T-helper 1 cell treated with Interleukin-12 subunit alpha and Interleukin-12 subunit beta and Interleukin-4 antibody, amounts not matched to agents 30 μg/mL and 1 μg/mL, for 36 hours (primary cell): Measurements from ENCODE around the gene FEM1B.

Source experiments
- H3K27ac Mint-ChIP-seq: one replicate; pipeline ENCODE4 v1.8.0; 2021; ENCODE audit warnings: mild to moderate bottlenecking, mixed read lengths
- H3K27me3 Mint-ChIP-seq: one replicate; pipeline ENCODE4 v1.8.0; 2021; ENCODE audit warnings: low read depth, mixed read lengths
- H3K36me3 Mint-ChIP-seq: one replicate; pipeline ENCODE4 v1.8.0; 2021; ENCODE audit warnings: low read depth, mixed read lengths
- H3K4me1 Mint-ChIP-seq: one replicate; pipeline ENCODE4 v1.8.0; 2021; ENCODE audit warnings: low read depth, mixed read lengths
- H3K4me3 Mint-ChIP-seq: one replicate; pipeline ENCODE4 v1.8.0; 2021; ENCODE audit warnings: mild to moderate bottlenecking, moderate library complexity, mixed read lengths
- H3K9me3 Mint-ChIP-seq: one replicate; pipeline ENCODE4 v1.8.0; 2021; ENCODE audit warnings: mixed read lengths

FEM1B gene

DNA sequence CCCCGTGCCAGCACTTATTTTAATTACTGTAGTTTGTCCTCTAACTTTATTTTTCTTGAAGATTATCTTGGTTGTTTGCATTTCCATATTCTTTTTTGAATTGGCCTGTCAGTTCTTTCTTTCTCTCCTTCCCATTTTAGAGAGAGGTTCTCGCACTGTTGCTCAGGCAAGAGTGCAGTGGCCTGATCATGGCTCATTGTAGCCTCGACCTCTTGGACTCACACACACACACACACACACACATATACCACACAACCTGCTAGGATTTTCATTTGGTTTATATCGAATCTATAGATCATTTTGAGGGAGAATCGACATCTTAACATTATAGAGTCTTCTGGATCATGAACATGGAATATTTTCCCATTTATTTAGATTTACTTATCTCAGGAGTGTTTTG, 8.7 kb downstream of the FEM1B start:
- no peak overlapping the region for H3K4me3 Mint-ChIP-seq
- peaks cover 42% of the 10 kb centered on the region for H3K4me1 Mint-ChIP-seq
- H3K27ac Mint-ChIP-seq: no peak overlapping the region
- peaks cover 39% of the 10 kb centered on the region for H3K36me3 Mint-ChIP-seq
- no peaks in the 10 kb centered on the region for H3K27me3 Mint-ChIP-seq
- no peaks in the 10 kb centered on the region for H3K9me3 Mint-ChIP-seq

DNA sequence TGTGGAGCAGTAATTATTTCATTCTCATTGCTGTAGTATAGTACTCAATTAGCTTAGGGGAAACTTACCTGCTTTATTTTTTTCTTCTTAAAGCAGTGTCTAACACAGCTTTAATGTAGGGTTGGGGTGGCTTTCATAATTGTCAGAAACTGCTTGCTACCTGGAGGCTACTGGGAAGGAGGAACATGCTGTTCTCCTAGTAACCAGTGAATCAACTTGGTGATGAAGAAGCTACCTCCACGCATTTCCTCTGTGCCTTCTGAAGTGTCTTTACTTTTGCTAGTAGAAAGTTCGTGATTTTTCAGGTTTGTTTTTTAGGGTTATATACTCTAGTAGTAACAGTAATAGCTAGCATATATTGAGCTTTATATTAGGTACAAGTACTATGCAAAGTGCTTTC, 11.5 kb downstream of the FEM1B start:
- Mint-ChIP-seq H3K27ac (no peak overlapping the region), H3K4me3 (no peak overlapping the region), H3K9me3 (no peaks in the 10 kb centered on the region), H3K4me1 (peaks cover 38% of the 10 kb centered on the region), H3K27me3 (no peaks in the 10 kb centered on the region), H3K36me3 (peaks cover 39% of the 10 kb centered on the region)

DNA sequence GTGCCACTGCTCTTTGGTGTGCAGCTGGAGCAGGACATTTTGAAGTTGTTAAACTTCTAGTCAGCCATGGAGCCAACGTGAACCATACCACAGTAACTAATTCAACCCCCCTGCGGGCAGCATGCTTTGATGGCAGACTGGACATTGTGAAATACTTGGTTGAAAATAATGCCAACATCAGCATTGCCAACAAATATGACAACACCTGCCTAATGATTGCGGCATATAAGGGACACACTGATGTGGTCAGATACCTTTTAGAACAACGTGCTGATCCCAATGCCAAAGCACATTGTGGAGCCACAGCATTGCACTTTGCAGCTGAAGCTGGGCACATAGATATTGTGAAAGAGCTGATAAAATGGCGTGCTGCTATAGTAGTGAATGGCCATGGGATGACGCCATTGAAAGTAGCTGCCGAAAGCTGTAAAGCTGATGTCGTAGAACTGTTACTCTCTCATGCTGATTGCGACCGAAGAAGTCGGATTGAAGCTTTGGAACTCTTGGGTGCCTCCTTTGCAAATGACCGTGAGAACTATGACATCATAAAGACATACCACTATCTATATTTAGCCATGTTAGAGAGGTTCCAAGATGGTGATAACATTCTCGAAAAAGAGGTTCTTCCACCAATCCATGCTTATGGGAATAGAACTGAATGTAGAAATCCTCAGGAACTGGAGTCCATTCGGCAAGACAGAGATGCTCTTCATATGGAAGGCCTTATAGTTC, 12.2 kb downstream of the FEM1B start:
- Mint-ChIP-seq H3K27me3 (no peaks in the 10 kb centered on the region), H3K36me3 (peaks cover 35% of the 10 kb centered on the region), H3K27ac (no peak overlapping the region), H3K4me1 (peaks cover 36% of the 10 kb centered on the region), H3K9me3 (no peaks in the 10 kb centered on the region), H3K4me3 (no peak overlapping the region)

DNA sequence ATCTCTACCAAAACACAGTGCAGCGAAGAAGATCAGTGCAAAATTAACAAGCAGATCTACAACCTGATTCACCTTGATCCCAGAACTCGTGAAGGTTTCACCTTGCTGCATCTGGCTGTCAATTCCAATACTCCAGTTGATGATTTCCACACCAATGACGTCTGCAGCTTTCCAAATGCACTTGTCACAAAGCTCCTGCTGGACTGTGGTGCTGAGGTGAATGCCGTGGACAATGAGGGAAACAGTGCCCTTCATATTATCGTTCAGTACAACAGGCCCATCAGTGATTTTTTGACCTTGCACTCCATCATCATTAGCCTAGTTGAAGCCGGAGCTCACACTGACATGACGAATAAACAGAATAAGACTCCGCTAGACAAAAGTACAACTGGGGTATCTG, 13.2 kb downstream of the FEM1B start:
- Mint-ChIP-seq H3K4me1 (peaks cover 28% of the 10 kb centered on the region), H3K9me3 (no peaks in the 10 kb centered on the region), H3K36me3 (peaks cover 27% of the 10 kb centered on the region), H3K4me3 (no peak overlapping the region), H3K27me3 (no peaks in the 10 kb centered on the region), H3K27ac (no peak overlapping the region)

DNA sequence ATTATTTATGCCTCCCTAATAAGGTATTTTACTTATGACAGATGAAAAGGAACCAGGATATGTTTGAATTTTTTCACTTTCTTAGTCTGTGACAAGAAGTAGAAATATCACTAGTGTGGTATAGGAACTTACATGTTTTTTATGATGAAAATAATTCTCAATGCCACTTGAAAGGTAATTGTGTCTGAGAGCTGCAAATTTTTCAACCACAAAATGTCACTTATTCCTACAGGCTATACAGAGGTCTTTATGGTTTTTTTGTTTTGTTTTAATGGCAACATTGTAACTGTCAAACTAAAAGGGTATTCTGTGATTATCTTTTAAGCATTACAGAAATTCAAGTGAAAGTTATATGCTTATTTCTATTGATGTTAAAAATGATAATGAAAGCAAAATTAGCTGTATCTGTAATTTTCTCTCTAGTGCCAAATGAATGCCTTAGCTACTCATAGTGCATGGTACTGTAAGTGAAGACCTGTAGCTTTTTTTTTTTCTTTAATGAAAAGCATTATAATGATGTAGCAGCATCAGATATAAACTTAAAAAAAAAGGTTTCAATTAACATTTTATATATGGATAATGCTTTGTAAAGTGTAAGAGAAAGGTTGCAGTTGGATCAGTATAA, 14.7 kb downstream of the FEM1B start:
- no peak overlapping the region for H3K27ac Mint-ChIP-seq
- H3K36me3 Mint-ChIP-seq: peaks cover 28% of the 10 kb centered on the region
- peaks cover 20% of the 10 kb centered on the region for H3K4me1 Mint-ChIP-seq
- no peak overlapping the region for H3K4me3 Mint-ChIP-seq
- H3K9me3 Mint-ChIP-seq: no peaks in the 10 kb centered on the region
- H3K27me3 Mint-ChIP-seq: no peaks in the 10 kb centered on the region

DNA sequence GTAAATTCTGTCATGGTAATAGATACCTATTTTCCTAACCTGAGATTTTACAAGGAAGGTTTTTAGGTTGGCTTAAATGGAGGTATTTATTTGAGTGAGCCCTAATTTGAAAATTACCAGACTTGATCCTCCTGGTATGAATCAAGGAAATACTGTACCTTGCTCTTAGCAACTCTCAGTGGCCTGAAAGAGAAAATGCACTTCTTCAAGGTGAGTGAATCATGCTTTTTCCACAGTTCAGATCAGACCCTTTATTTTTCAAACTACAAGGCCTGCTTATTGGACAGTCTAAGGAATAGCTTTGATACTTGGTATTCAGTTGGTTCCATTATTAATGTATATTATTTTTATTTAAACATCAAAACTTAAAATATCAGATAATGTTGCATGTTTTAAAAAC, 15.4 kb downstream of the FEM1B start:
- no peaks in the 10 kb centered on the region for H3K27me3 Mint-ChIP-seq
- H3K4me3 Mint-ChIP-seq: no peak overlapping the region
- H3K4me1 Mint-ChIP-seq: peaks cover 23% of the 10 kb centered on the region
- H3K36me3 Mint-ChIP-seq: peaks cover 30% of the 10 kb centered on the region
- H3K27ac Mint-ChIP-seq: no peak overlapping the region
- H3K9me3 Mint-ChIP-seq: no peaks in the 10 kb centered on the region

DNA sequence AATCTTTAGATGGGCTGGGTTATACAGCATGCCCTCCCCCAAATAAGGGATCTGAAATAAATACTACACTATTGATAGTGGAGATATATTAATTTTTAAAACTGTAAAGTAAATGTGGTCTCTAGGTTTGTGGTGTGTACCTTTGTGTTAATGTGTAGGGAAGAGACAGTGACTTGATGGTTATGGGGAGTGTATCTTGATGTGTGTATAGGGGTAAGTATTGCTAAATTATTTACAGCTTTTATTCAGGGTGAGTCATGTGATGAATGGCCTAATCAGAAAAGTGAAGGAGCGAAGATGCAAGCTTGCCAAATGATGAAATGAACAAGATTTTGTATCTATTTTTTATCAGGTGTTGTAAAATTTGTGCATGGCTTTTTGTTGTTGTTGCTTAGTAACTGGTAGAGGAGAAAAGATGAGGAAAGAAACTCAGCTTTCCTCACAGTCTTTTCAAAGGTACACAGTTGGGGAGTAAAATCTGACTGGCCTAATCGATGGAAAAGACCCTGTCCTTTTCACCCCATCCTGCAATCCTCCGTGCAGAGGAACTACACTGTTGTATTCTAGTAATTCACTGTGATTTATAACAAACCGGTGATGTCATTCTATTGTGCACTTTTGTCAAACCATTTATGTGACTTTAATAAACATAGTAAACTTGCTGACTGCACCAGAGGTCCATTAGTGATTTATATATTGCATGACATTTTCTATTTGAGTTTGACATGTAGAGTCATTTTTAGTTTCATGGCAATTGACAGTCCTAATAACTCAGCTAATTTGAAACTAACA, 17.7 kb downstream of the FEM1B start:
- H3K9me3 Mint-ChIP-seq: no peaks in the 10 kb centered on the region
- H3K36me3 Mint-ChIP-seq: peaks cover 21% of the 10 kb centered on the region
- no peaks in the 10 kb centered on the region for H3K27me3 Mint-ChIP-seq
- H3K4me1 Mint-ChIP-seq: peaks cover 18% of the 10 kb centered on the region
- no peak overlapping the region for H3K4me3 Mint-ChIP-seq
- H3K27ac Mint-ChIP-seq: no peak overlapping the region

DNA sequence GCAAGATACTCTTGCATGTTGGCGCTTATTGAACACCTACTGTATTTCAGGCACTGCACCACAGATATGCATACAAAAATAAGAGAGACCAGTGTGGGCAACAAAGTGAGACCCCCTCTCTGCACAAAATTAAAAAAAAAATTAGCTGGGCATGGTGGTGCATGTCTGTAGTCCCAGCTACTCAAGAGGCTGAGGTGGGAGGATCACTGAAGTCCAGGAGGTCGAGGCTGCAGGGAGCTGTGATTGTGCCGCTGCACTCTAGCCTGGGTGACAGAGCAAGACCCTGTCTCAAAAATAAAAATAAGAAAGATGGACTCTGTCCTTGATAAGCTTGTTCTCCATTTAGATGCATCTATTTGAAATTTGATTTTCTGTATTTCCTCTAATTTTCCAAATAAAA, 20.8 kb downstream of the FEM1B start:
- peak overlapping the region; percentile 73 for H3K27ac Mint-ChIP-seq
- H3K36me3 Mint-ChIP-seq: peaks cover 11% of the 10 kb centered on the region
- H3K9me3 Mint-ChIP-seq: no peaks in the 10 kb centered on the region
- peak overlapping the region; percentile 70 for H3K4me3 Mint-ChIP-seq
- no peaks in the 10 kb centered on the region for H3K27me3 Mint-ChIP-seq
- peaks cover 16% of the 10 kb centered on the region for H3K4me1 Mint-ChIP-seq

DNA sequence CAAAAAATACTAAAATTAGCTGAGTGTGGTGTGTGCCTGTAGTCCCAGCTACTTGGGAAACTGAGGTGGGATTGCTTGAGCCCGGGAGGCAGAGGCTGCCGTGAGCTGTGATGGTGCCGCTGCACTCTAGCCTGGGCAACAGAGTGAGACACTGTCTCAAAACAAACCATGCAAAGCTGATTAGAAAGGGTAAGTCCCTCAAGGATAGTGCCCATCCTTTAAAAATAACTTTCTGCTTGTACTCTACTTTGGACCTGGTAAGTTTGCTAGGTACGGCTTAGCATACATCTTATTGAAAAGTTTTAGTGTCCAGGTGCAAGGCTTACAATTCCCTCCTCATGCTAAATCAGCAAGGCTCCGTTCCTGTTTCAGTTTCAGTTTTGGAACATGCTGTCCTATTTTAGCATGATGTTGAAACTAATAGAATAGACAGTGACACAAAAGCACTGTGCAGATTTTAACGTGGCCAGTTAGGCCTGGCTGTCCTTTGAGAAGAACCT, 21.4 kb downstream of the FEM1B start:
- peak overlapping the region; percentile 73 for H3K27ac Mint-ChIP-seq
- no peaks in the 10 kb centered on the region for H3K27me3 Mint-ChIP-seq
- peak overlapping the region; percentile 70 for H3K4me3 Mint-ChIP-seq
- no peaks in the 10 kb centered on the region for H3K9me3 Mint-ChIP-seq
- H3K4me1 Mint-ChIP-seq: peaks cover 16% of the 10 kb centered on the region
- H3K36me3 Mint-ChIP-seq: peaks cover 8% of the 10 kb centered on the region

DNA sequence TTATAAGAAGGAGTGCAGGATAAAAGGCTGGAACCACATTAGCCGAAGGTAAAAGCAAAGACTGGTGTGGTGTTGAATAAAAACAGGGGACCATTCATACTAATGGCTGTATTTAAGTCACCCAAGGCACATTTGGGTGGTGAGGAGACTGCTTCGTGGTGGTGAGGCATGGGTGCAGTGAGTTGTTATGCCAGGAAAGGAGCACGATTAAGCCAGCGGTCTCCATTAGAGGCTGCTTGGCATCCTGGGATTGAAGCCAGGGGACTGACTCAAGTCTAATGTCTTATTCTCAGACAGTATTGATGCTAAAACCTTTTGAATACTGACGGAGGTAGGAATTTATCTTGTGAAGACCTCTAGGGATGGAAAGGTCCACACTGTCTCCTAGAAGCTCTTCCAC, 21.9 kb downstream of the FEM1B start:
- H3K36me3 Mint-ChIP-seq: peaks cover 8% of the 10 kb centered on the region
- H3K4me3 Mint-ChIP-seq: no peak overlapping the region
- H3K4me1 Mint-ChIP-seq: peaks cover 18% of the 10 kb centered on the region
- H3K27ac Mint-ChIP-seq: peak overlapping the region; percentile 73
- no peaks in the 10 kb centered on the region for H3K27me3 Mint-ChIP-seq
- no peaks in the 10 kb centered on the region for H3K9me3 Mint-ChIP-seq

DNA sequence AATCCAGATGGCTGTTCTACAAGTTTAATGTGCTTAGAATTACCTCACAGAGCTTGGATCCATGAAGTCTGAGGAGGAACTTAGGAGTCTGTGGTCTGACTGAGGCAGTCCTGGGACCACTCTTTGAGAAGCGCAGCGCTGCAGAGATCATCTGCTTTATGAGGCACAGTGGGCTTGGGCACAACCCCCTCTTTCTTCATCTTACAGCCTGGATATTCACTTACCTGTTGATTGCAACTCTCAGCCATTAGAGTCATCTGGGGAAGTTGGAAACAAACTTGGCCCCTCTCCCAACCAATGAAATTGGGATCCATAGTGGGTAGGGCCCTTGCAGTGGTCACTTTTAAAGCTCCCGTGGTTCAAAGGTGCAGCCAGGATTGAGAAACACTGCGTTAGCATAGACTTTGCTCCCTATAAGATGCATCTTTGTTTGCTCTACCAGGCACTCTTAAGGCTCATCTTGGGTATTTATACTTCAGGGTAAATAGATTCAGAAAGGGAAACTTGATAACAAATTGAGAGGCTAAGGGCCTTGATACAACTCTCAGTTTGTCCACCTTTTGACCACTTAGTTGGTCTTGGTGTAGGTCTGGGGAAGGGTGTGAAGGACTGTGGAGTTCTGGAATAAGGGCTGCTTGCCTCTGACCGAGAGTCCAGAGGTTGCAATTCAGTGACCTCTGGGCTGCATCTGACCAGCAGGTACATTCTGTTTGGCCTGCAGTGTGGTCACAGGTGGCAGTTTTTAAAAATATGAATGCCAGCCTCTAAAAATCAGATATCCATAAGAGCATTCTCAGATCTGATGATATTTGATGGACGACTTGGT, 22.8 kb downstream of the FEM1B start:
- no peak overlapping the region for H3K4me3 Mint-ChIP-seq
- peaks cover 8% of the 10 kb centered on the region for H3K36me3 Mint-ChIP-seq
- no peaks in the 10 kb centered on the region for H3K9me3 Mint-ChIP-seq
- H3K27me3 Mint-ChIP-seq: no peaks in the 10 kb centered on the region
- H3K4me1 Mint-ChIP-seq: peaks cover 18% of the 10 kb centered on the region
- no peak overlapping the region for H3K27ac Mint-ChIP-seq

DNA sequence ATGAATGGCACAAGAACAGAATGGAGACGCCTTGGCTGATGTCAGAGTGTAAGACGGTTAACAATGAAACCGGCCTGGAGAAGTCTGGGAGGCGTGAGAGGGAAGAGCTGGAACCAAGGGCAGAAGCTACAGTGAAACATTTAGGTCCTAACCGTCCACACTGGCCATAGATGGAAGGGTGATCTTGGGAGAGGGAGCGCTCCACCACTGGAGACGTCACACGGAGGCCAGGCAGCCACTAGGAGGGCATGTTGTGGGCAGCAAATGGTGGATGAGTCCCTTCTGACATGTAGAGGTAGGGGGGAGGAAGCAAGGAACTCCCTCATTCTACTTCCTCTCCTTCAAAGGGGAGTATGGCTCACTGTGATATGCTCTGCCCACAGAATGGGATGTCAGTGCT, 23.8 kb downstream of the FEM1B start:
- Mint-ChIP-seq H3K4me1 (peaks cover 21% of the 10 kb centered on the region), H3K27ac (no peak overlapping the region), H3K4me3 (no peak overlapping the region), H3K36me3 (peaks cover 6% of the 10 kb centered on the region), H3K9me3 (no peaks in the 10 kb centered on the region), H3K27me3 (no peaks in the 10 kb centered on the region)

DNA sequence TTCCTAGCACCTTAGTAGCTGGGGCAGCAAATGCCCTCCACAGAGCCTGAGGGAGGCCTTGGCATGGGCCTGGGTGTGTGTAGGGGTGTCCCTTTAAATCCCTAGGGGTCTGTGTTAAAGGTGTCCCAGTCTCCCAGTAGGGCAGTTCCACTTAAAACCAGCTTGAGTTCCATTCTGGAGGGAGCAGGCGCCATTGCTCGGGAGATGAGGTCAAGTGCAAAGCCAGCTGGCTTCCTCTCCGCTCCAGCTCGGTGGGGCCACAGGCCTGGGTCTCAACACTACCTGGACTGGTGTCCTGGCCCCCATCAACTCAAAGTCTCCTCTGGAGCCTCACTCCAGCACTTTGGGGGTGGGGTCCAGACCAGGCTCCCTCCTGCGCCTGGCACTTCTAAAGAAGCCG, 25.2 kb downstream of the FEM1B start:
- H3K27ac Mint-ChIP-seq: no peak overlapping the region
- no peaks in the 10 kb centered on the region for H3K27me3 Mint-ChIP-seq
- H3K4me1 Mint-ChIP-seq: peaks cover 25% of the 10 kb centered on the region
- H3K9me3 Mint-ChIP-seq: no peaks in the 10 kb centered on the region
- H3K4me3 Mint-ChIP-seq: no peak overlapping the region
- peaks cover 1% of the 10 kb centered on the region for H3K36me3 Mint-ChIP-seq

DNA sequence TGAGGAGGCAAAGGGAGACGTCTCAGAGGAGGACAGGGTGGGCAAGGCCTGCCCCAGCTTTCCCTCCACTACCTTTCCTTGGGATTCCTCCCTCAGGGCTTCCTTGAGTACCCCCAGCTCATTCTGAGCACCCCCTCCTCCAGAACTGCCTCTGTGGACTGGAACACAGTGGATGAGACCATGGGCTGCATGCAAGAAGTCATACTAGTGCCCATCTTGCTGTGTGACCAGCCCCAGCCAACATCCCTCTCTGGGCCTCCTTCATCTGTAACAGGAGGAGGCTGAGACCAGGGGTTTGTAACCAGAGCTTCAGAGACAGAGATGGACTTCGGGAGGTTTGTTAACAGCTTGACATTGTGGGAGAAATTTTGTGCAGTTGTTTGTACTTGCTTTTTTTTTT, 25.6 kb downstream of the FEM1B start:
- H3K9me3 Mint-ChIP-seq: no peaks in the 10 kb centered on the region
- H3K36me3 Mint-ChIP-seq: no peaks in the 10 kb centered on the region
- H3K27ac Mint-ChIP-seq: no peak overlapping the region
- peaks cover 23% of the 10 kb centered on the region for H3K4me1 Mint-ChIP-seq
- H3K4me3 Mint-ChIP-seq: no peak overlapping the region
- peaks cover 3% of the 10 kb centered on the region for H3K27me3 Mint-ChIP-seq
